ENCODE results near the gene TBC1D1. TPM values are rescaled to one million over a fixed set of nuclear protein-coding genes. Genes with fewer than 3 reads are reported as not detected.

The TBC1D1 gene
- total RNA-seq, 2 donors from 2014 or later: 49.8 to 129 TPM

DNA sequence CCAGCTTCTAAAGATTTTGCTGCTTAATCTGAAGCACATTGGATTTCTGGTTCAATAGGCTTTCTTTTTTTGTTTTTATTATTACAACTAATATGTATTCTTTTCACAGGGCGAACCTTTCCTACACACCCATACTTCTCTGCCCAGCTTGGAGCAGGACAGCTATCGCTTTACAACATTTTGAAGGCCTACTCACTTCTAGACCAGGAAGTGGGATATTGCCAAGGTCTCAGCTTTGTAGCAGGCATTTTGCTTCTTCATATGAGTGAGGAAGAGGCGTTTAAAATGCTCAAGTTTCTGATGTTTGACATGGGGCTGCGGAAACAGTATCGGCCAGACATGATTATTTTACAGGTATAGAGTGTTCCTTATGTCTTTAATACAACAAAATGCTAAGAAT is 224.7 kb downstream of the TBC1D1 start:
- Histone ChIP-seq H3K27ac (no peak overlapping the region), H3K4me3 (no peak overlapping the region), H3K36me3 (peaks cover 0 to 4% of the 10 kb centered on the region in 2 donors), H3K4me1 (replicated peaks) (peaks cover 6% of the 10 kb centered on the region), H3K9me3 (no peaks in the 10 kb centered on the region), H3K27me3 (replicated peaks; ENCODE audit: insufficient read depth) (no peaks in the 10 kb centered on the region)
- TF ChIP-seq POLR2AphosphoS5 (IDR thresholded peaks at IDR 0.05): no peak
- TF ChIP-seq CTCF (IDR thresholded peaks at IDR 0.05): no peak
- TF ChIP-seq POLR2A (IDR thresholded peaks at IDR 0.05): no peak
- intact Hi-C loops (cut with DNase I): no loop called here
- WGBS: 71% methylated on average over 5 of the region's 5 CpGs
- DNase-seq (ENCODE audit: low spot score): no peak

DNA sequence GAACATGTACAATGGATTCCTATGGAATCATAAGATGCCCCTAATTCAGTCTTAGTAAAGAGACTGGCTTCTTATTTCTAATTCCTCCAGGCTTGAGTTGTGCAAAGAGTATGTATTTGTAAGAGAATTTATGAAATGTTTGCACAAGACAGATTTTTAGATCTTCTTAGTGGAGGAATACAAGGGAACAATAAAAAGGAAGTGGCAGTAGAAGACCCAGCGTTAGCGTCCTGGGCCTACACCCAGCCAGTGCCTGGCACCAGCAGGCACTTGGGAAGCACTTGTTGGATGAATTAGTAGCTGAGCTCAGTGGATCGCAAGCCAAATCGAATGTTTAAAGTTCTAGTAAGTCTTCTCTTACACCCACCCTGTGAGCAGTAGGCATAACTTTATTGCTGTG is 226.7 kb downstream of the TBC1D1 start:
- Histone ChIP-seq H3K4me1 (replicated peaks) (peaks cover 6% of the 10 kb centered on the region), H3K9me3 (no peaks in the 10 kb centered on the region), H3K27me3 (replicated peaks; ENCODE audit: insufficient read depth) (no peaks in the 10 kb centered on the region), H3K36me3 (peaks cover 0 to 4% of the 10 kb centered on the region in 2 donors), H3K4me3 (no peak overlapping the region), H3K27ac (no peak overlapping the region)
- WGBS: 42% methylated on average over 4 of the region's 4 CpGs
- no peak for DNase-seq (ENCODE audit: low spot score)
- no peak for TF ChIP-seq POLR2AphosphoS5 (IDR thresholded peaks at IDR 0.05)
- no peak for TF ChIP-seq POLR2A (IDR thresholded peaks at IDR 0.05)
- no peak for TF ChIP-seq CTCF (IDR thresholded peaks at IDR 0.05)
- intact Hi-C loops (cut with DNase I): no loop called here

DNA sequence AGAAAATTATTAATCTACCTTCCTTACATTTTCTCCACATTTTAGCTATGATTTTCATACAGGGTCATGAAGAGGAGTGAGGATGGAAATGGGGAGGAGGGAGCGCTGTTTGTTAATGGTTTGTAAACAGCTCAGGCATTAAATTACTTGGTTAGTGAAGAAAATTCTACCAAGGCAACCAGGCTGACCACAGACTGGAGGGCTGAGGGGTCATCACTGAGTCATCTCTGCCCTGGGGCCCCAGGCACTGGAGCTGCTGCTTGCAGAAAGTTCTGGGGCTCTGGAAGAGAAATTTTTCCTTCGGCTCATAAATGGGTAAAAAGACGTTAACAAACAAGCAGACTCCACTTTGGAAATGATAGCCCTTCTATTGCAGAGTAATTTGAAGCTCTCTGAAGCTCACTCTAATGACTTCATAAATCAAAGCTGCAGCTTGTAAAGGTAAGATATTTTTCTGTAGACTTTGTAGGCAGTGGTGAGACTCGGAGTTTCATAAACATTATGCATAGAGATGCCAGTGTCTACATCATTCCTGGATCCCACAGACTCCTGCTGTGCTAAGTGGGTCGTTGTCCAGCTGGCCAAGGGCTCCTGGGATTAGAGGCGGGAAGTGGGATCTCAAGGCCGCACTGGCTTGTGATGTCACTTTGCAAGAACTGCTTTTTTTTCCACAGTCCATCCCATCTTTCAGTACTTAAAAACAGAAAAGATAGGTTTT is 228.9 kb downstream of the TBC1D1 start:
- H3K9me3 ChIP-seq: no peaks in the 10 kb centered on the region
- no peak overlapping the region for H3K4me3 ChIP-seq
- peaks cover 0 to 4% of the 10 kb centered on the region in 2 donors for H3K36me3 ChIP-seq
- peaks cover 6% of the 10 kb centered on the region for H3K4me1 ChIP-seq (replicated peaks)
- peak overlapping the region in 1 of 2 donors; percentile 17 for H3K27ac ChIP-seq
- WGBS: 34% methylated on average over 7 of the region's 7 CpGs
- TF ChIP-seq POLR2AphosphoS5 (IDR thresholded peaks at IDR 0.05) (no peak), POLR2A (IDR thresholded peaks at IDR 0.05) (no peak), CTCF (IDR thresholded peaks at IDR 0.05) (no peak)
- intact Hi-C loops (cut with DNase I): no loop called here
- H3K27me3 ChIP-seq (replicated peaks; ENCODE audit: insufficient read depth): no peaks in the 10 kb centered on the region
- DNase-seq (ENCODE audit: low spot score): no peak

DNA sequence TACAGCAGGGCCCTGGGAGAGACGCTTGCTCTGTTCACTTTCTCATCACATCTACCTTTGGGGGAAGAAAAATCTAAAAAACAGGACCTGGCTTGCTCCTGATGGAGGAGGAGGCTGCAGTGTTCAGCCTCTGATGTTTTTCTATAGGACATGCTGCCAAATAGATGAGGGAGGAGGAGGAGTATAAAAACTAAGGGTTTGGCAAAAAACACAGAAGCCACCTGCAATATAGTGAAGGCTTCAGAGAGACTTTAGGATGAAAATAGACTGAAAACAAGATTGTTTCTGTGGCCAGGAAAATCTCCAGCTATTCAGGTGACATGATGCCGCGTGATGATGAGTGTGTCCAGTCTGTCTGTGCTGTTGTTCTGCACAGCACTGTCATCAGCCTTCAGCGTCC is 229.9 kb downstream of the TBC1D1 start:
- peaks cover under 1% of the 10 kb centered on the region for H3K4me1 ChIP-seq (replicated peaks)
- peak overlapping the region in 1 of 2 donors; percentile 17 for H3K27ac ChIP-seq

More for the DNA sequence above, 229.9 kb downstream of the TBC1D1 start:
- DNase-seq (ENCODE audit: low spot score): no peak
- Histone ChIP-seq H3K4me3 (no peak overlapping the region), H3K9me3 (no peaks in the 10 kb centered on the region), H3K36me3 (peaks cover 0 to 4% of the 10 kb centered on the region in 2 donors), H3K27me3 (replicated peaks; ENCODE audit: insufficient read depth) (no peaks in the 10 kb centered on the region)
- intact Hi-C loops (cut with DNase I): no loop called here
- TF ChIP-seq POLR2AphosphoS5 (IDR thresholded peaks at IDR 0.05): no peak
- TF ChIP-seq POLR2A (IDR thresholded peaks at IDR 0.05): no peak
- TF ChIP-seq CTCF (IDR thresholded peaks at IDR 0.05): no peak
- whole genome bisulfite sequencing: 67% methylated on average over 4 of the region's 4 CpGs

All from prostate gland (tissue), 2 donors.